NCI-H2081 (cell line): ENCODE measurements around the gene HDX.
A peak's percentile ranks its signal among the peaks of the same experiment; 100 is the strongest.
"Not testable (repeated sequence)": the region's sequence is repeated elsewhere in the genome, so short reads cannot be mapped to it uniquely, and the experiment has no call there.

Experiments
- DNase-seq, 2 experiments: peaks; one replicate each; lab custom pipeline; 2025; lab: John Stamatoyannopoulos, UW

Gene HDX

DNA sequence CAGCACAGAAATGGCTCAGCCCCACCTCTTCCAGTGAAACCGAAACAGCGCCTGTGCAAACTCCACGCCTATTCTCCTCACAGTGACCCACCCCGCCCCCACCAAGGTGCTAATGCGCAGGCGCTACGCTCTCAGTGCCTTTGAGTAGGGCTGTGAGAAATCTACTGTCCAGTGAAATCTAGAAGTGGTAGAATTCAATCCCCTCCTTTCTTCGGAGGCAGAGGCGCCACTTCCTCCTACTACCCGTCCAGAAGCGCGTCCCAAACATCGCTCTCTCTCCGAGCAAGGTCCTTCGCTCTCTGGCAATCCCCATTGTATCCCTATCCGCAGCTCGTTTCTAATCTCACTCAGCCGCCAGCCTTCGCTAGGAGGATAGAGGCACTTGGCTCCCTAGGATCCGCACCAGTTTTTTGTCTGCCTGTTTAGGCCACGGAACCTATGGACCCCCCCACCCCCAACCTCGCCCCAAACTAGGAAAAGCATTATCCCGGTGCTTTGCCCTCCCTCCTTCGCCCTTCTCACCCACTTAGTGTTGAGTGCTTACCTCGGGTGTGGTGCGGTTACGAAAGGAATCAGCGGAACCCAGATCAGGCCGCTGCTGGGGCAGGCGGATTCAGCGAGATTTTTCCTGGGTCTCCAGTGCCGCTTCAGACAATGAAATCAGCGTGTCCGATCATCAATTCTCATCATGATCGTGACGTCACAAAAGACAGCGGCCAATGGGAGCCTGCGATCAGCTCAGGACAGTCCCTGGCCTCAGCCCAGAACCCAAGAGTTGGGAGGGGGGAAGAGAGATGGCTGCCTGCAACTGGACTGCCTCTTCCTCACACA lies at the start of gene HDX:
Gene HDX, minus strand, starts transcription at position 656 of the 831 bp plus-strand sequence. CDS start 27,056 bp downstream, outside the sequence.
- peak; percentile 85 to 89 for DNase-seq

DNA sequence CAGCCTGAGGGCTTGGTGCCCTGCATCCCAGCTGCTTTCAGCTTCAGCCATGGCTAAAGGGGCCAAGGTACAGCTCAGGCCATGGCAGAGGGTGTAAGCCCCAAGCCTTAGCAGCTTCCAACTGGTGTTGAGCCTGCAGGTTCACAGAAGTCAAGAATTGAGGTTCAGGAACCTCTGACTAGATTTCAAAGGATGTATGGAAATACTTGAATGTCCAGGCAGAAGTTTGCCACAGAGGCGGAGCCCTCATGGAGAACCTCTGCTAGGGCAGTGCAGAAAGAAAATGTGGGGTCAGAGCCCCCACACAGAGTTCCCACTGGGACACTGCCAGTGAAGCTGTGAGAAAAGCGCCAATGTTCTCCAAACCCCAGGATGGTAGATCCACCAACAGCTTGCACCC lies 39.1 kb upstream of the HDX start:
- peak in 1 of 2 experiments; percentile 29 for DNase-seq

DNA sequence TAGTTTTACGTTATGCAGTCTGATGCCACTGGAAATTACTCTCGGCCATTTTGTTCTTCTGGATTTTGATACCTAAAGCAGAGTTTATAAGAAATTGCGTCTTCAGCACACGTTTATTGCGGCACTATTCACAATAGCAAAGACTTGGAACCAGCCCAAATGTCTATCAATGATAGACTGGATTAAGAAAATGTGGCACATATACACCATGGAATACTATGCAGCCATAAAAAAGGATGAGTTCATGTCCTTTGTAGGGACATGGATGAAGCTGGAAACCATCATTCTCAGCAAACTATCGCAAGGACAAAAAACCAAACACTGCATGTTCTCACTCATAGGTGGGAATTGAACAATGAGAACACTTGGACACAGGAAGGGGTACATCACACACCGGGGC lies 35.4 kb upstream of the HDX start:
- not testable (repeated sequence) for DNase-seq

DNA sequence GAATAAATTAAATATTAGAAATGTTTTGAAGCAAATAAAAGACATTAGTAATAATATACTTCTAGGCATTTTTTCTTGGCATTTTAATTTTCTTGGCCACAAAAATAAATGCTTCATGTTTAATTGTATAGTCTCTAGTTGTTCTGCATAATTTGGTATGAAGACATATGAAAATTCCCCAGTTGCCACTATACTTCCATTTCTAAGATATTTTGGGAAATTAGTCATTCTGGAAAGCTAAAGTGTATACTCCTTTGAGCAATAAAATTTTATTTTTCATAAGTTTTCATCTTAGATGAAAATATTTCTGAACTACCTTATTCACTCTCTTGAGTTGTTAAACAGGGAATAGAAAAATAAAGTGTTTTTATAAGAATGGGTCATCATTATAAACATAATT lies 13.8 kb downstream of the HDX start:
- no peak for DNase-seq

- DNase-seq = no peak
These were observed 14.6 kb downstream of the HDX start for GRCh38 chrX:84487365-84488353.

- DNase-seq = no peak
These were observed 23.2 kb downstream of the HDX start for GRCh38 chrX:84479086-84479485.

- DNase-seq = no peak
These were observed 25.1 kb downstream of the HDX start for GRCh38 chrX:84477114-84477513.

- DNase-seq = peak in 1 of 2 experiments; percentile 2
These were observed 26.7 kb downstream of the HDX start for GRCh38 chrX:84475596-84475995.

GRCh38 chrX:84475101-84475500 lies 27.2 kb downstream of the HDX start:
- no peak for DNase-seq

DNA sequence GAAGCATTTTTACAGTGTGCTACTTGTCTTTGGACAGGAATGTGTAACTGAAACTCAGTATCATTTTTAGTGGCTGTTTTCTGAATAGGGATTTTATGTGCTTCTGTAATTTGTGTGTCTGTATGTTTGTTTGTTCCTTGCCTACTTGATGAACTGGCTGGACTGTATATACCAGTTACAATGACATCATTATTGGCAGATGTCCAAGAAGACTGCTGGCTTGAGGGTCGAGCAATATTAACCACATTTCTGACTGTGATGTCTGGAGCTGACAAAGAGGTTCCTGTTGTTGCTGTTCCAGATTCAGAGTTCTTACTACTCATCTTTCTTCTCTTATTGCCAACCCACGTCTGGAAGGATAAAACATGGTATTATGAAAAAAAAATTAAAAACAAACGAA lies 33.0 kb downstream of the HDX start:
- DNase-seq = peak in 1 of 2 experiments; percentile 45

DNA sequence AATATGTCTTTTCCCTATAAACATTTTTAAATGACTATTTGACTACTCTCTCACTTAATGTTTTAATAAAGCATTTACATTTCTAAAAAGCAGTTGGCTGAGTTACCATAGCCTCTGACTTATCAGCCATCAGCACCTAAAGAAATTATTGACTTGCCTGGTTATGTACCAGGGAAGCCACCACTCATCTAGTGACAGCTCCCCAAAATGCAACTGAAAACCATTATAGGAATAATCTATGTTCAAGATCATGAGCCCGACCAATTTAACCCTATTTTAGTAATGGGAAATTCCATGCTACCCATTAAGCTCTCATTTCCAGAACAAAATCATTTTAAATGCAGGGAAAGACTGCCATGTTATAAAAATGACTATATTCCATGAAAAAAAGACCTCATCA lies 34.4 kb downstream of the HDX start:
- no peak for DNase-seq

GRCh38 chrX:84453351-84454246 lies 48.7 kb downstream of the HDX start:
- no peak for DNase-seq

DNA sequence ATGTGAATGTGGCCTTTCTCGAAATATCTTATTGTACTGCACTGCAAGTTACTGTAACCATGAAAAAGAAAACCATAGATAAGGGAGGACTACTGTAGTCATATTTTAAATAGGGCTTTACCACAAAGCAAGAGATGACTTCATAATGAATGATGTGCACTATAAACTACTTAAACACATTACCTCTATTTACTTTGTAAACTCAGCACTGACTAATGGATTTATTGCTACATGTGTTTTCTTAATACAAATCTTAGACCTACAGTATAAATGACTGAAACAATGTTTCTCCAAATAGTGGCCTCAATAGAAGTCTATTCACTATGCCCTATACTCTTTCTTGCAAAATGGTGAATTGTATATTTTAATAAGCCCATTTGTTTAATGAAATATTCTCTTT lies 61.1 kb downstream of the HDX start:
- no peak for DNase-seq

GRCh38 chrX:84415140-84415539 lies 87.1 kb downstream of the HDX start:
- no peak for DNase-seq

- DNase-seq = peak in 1 of 2 experiments; percentile 11
These were observed 138.6 kb downstream of the HDX start for GRCh38 chrX:84363663-84364062.

GRCh38 chrX:84363051-84363450 lies 139.2 kb downstream of the HDX start:
- no peak for DNase-seq

- DNase-seq = no peak
These were observed 139.9 kb downstream of the HDX start for GRCh38 chrX:84362184-84362838.

DNA sequence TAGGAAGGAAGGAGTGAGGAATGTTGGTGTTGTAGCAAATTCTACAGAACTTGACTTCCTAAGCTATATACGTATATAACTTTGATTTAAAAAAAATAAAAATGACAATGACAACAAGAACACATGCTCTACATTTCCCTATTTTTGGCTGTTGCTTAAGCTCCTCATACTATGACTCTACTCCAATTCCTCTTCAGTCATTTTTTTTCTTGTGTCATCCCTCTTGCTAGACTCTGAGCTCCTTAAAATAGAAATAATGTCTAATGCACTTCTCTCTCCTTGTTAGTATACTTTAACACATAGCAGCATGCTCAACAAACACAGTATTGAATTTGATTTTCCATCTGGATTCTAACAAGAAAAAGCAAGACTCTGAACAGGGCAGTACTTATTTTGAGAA lies 144.0 kb downstream of the HDX start:
- DNase-seq = no peak

GRCh38 chrX:84357296-84357695 lies 145.0 kb downstream of the HDX start:
- DNase-seq = no peak

GRCh38 chrX:84340968-84341367 lies 161.3 kb downstream of the HDX start:
- no peak for DNase-seq
